ENCODE results near the gene PCAT7.

The PCAT7 gene

DNA sequence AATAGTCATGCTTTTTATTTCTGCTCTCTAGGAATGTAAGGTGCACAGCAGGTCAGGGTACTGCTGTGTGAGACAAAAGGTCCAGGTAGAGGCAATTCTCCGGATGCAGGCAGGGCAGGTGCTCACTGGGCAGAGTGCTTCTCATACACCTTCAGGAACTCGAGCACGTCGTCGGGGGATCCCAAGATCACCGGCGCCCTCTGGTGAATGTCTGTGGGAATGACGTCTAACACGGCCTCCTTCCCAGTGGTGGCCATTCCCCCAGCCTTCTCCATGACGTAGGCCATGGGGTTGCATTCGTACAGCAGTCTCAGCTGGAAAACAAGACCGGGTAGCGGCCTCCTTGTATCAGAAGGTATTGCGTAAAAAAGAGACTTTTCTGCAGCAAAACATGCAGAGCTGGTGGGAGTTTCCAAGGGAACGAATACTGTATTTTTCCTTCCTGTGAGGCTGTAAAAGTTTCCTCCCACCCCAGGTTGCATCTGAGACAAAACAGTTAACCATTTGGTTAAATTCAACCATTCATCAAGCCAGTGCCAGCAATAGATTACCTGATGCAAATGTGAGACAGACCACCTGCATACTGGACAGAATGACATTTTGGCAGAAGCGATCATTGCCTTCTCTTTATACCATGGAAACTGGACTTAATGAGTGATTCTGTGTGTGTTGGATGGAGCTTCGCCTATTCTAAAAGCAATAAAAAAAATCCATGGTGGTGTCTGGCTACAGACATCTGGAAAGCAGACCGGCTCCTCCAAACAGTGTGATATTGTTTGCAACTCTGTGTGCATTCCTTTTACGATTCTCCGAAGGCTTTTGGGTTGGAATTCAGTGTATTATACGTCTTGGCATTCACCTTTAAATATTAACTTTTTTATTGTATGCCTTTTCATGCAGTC lies 48.6 kb downstream of the PCAT7 start:
- H3K4me3 ChIP-seq (ENCODE audit: low read depth, low read length), result no peak overlapping the region
- peak; percentile 87 for TF ChIP-seq CTCF (IDR thresholded peaks at IDR 0.05; ENCODE audit: low read depth, low read length, missing control alignments)
- peak; percentile 10 for DNase-seq (ENCODE audit: low read depth)

- no peak for TF ChIP-seq CTCF (IDR thresholded peaks at IDR 0.05; ENCODE audit: low read depth, low read length, missing control alignments)
- no peak overlapping the region for H3K4me3 ChIP-seq (ENCODE audit: low read depth, low read length)
- DNase-seq (ENCODE audit: low read depth), result no peak
Observed at GRCh38 chr9:94606646-94607422, 52.0 kb downstream of the PCAT7 start.

- no peak for TF ChIP-seq CTCF (IDR thresholded peaks at IDR 0.05; ENCODE audit: low read depth, low read length, missing control alignments)
- no peak for DNase-seq (ENCODE audit: low read depth)
- H3K4me3 ChIP-seq (ENCODE audit: low read depth, low read length), result no peak overlapping the region
Observed at GRCh38 chr9:94607423-94607691, 52.5 kb downstream of the PCAT7 start.

DNA sequence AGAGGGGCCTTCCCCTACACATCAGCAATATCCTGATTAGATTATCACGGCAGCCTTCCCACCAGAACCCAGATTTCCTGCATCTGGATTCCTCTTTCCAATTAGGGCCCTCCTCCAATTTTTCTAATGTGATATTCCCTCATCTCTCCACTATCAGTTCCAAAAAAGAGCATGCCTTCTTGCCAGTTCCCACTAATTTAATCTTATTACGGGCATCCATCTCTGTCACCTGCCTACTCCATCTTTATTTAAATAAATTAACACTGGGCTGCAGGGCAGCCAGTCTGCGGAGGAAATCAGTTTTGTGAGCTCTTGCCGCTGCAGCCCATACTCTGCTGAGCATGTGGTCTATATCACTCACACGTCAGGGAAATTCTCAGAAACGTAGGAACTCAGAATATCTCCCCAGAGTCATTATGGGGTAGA lies 55.3 kb downstream of the PCAT7 start:
- DNase-seq (ENCODE audit: low read depth), result no peak
- no peak for TF ChIP-seq CTCF (IDR thresholded peaks at IDR 0.05; ENCODE audit: low read depth, low read length, missing control alignments)
- H3K4me3 ChIP-seq (ENCODE audit: low read depth, low read length), result no peak overlapping the region

- TF ChIP-seq CTCF (IDR thresholded peaks at IDR 0.05; ENCODE audit: low read depth, low read length, missing control alignments), result no peak
- H3K4me3 ChIP-seq (ENCODE audit: low read depth, low read length), result no peak overlapping the region
- DNase-seq (ENCODE audit: low read depth), result no peak
Observed at GRCh38 chr9:94611638-94612068, 56.8 kb downstream of the PCAT7 start.

DNA sequence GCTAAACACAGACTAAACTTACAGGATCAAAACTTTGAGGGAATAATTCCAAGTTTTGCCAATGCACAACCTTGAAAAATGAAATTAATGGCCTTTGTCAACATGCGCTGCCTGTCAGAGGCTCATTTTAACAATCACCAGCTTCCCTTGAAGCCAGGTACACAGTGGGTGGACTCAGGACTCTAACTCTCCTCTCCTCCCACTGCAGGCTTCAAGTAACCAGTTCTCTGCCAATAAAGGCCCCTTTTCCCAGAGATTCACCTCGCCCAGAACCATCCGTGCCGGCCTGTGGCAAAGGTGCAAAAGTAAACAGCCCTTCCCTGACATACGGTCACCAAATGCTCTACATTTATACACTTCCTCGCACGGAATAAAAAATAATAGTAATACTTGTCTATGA lies 57.2 kb downstream of the PCAT7 start:
- no peak for DNase-seq (ENCODE audit: low read depth)
- no peak for TF ChIP-seq CTCF (IDR thresholded peaks at IDR 0.05; ENCODE audit: low read depth, low read length, missing control alignments)
- no peak overlapping the region for H3K4me3 ChIP-seq (ENCODE audit: low read depth, low read length)

Data from GM12864 (cell line).